Liver (tissue), 9 donors: Measurements from ENCODE around the gene TRPT1. TPM values are rescaled to one million over a fixed set of nuclear protein-coding genes. Genes with fewer than 3 reads are reported as not detected.

Experiments used
- DNase-seq: peaks from one replicate; pipeline ENCODE4 v3.0.0-alpha.2; 2017; ENCODE audit warnings: low spot score
- H3K27ac ChIP-seq, 2 donors: one replicate each; pipeline ENCODE4 v1.7.0; 2013; ENCODE audit warnings: inconsistent platforms in 2 of 2, low read length in 2 of 2, control low read depth in 1 of 2, low read depth in 1 of 2, mild to moderate bottlenecking in 1 of 2
- H3K27me3 ChIP-seq, 4 donors: one replicate each; pipeline versions ENCODE4 v1.6.1 to v1.7.0; 2013; ENCODE audit warnings: low read length in 3 of 4, inconsistent platforms in 1 of 4, mild to moderate bottlenecking in 1 of 4, moderate library complexity in 1 of 4; ENCODE audit not compliant: control insufficient read depth in 4 of 4, insufficient read depth in 4 of 4
- H3K36me3 ChIP-seq, 4 donors: one replicate each; pipeline versions ENCODE4 v1.6.1 to v1.7.0; 2013; ENCODE audit warnings: low read length in 3 of 4, mild to moderate bottlenecking in 3 of 4, low read depth in 1 of 4, moderate library complexity in 1 of 4; ENCODE audit not compliant: control insufficient read depth in 4 of 4, insufficient read depth in 3 of 4
- H3K4me1 ChIP-seq, 4 donors: one replicate each; pipeline versions ENCODE4 v1.6.1 to v1.7.0; 2013; ENCODE audit warnings: low read length in 3 of 4, mild to moderate bottlenecking in 3 of 4, moderate library complexity in 1 of 4; ENCODE audit not compliant: control insufficient read depth in 4 of 4, insufficient read depth in 4 of 4
- H3K4me3 ChIP-seq, 3 donors: one replicate each; pipeline versions ENCODE4 v1.6.1 to v1.7.0; 2013; ENCODE audit warnings: low read length in 3 of 3, control low read depth in 1 of 3, low read depth in 1 of 3, mild to moderate bottlenecking in 1 of 3
- H3K9ac ChIP-seq, 2 donors: one replicate each; pipeline ENCODE4 v1.7.0; 2013; ENCODE audit warnings: low read length in 2 of 2, mild to moderate bottlenecking in 2 of 2, moderate library complexity in 2 of 2, control low read depth in 1 of 2, low read depth in 1 of 2
- H3K9me3 ChIP-seq, 4 donors: one replicate each; pipeline versions ENCODE4 v1.6.1 to v1.7.0; 2013; ENCODE audit warnings: low read length in 3 of 4; ENCODE audit not compliant: control insufficient read depth in 4 of 4
- ATF3 ChIP-seq: IDR thresholded peaks from 2 replicates; pipeline ENCODE4 v1.6.1; 2016; ENCODE audit warnings: antibody characterized with exemption
- EGR1 ChIP-seq, 2 donors: IDR thresholded peaks; 2 replicates each; pipeline ENCODE4 v1.6.1; 2016 to 2018; ENCODE audit warnings: antibody characterized with exemption in 2 of 2, low read depth in 2 of 2
- FOXA1 ChIP-seq: IDR thresholded peaks from 2 replicates; pipeline ENCODE4 v1.6.1; 2016; ENCODE audit warnings: antibody characterized with exemption
- FOXA2 ChIP-seq: IDR thresholded peaks from 2 replicates; pipeline ENCODE4 v1.6.1; 2016; ENCODE audit warnings: antibody characterized with exemption
- GABPA ChIP-seq, 2 donors: IDR thresholded peaks in 1 of 2; conservative IDR thresholded peaks in 1 of 2; 2 replicates each; pipeline ENCODE4 v1.6.1; 2016; ENCODE audit warnings: antibody characterized with exemption in 2 of 2, mild to moderate bottlenecking in 1 of 2, moderate library complexity in 1 of 2
- HNF4A ChIP-seq, 2 donors: conservative IDR thresholded peaks; 2 replicates each; pipeline ENCODE4 v1.6.1; 2016; ENCODE audit warnings: antibody characterized with exemption in 2 of 2, mild to moderate bottlenecking in 2 of 2
- HNF4G ChIP-seq: IDR thresholded peaks from 2 replicates; pipeline ENCODE4 v1.6.1; 2016; ENCODE audit warnings: antibody characterized with exemption
- JUND ChIP-seq, 2 donors: IDR thresholded peaks; 2 replicates each; pipeline ENCODE4 v1.6.1; 2016; ENCODE audit warnings: antibody characterized with exemption in 2 of 2
- MAX ChIP-seq: IDR thresholded peaks from 2 replicates; pipeline ENCODE4 v1.6.1; 2016; ENCODE audit warnings: antibody characterized with exemption
- NR2F2 ChIP-seq: IDR thresholded peaks from 2 replicates; pipeline ENCODE4 v1.6.1; 2016; ENCODE audit warnings: antibody characterized with exemption
- RAD21 ChIP-seq, 2 donors: IDR thresholded peaks; 2 replicates each; pipeline ENCODE4 v1.6.1; 2016; ENCODE audit warnings: antibody characterized with exemption in 2 of 2, mild to moderate bottlenecking in 2 of 2
- REST ChIP-seq: IDR thresholded peaks from 2 replicates; pipeline ENCODE4 v1.6.1; 2016; ENCODE audit warnings: antibody characterized with exemption, mild to moderate bottlenecking
- RXRA ChIP-seq, 2 donors: IDR thresholded peaks; 2 replicates each; pipeline ENCODE4 v1.6.1; 2017 to 2018; ENCODE audit warnings: antibody characterized with exemption in 2 of 2, mild to moderate bottlenecking in 1 of 2
- SP1 ChIP-seq: IDR thresholded peaks from 2 replicates; pipeline ENCODE4 v1.6.1; 2018; ENCODE audit warnings: antibody characterized with exemption, mild to moderate bottlenecking
- TAF1 ChIP-seq: conservative IDR thresholded peaks from 2 replicates; pipeline ENCODE4 v1.6.1; 2016; ENCODE audit warnings: antibody characterized with exemption, mild to moderate bottlenecking
- YY1 ChIP-seq: IDR thresholded peaks from 2 replicates; pipeline ENCODE4 v1.6.1; 2016; ENCODE audit warnings: antibody characterized with exemption, mild to moderate bottlenecking
- WGBS: extraction: QIAGEN DNeasy Blood & Tissue Kit; methylation state at CpG from one replicate; pipeline ENCODE4 v1.1.7; 2013; 5-methylcytosine and 5-hydroxymethylcytosine counted together
- polyA plus RNA-seq, 2 donors: library from polyadenylated mRNA; stranded (reverse) in 1 of 2; unstranded in 1 of 2; fragments of 200-250 nt in 1 of 2; fragments of >200 nt in 1 of 2; fragmentation: Nextera tagmentation in 1 of 2; extraction: Ambion mirVana in 1 of 2; gene quantifications; one replicate each; pipeline versions ENCODE4 v1.2.1 to v1.2.3, GENCODE V29; 2013 to 2015
- total RNA-seq, 2 donors: library from RNA; depleted of rRNA; stranded (reverse); fragments of >200 nt; gene quantifications; one replicate each; pipeline ENCODE4 v1.2.3, GENCODE V29; 2014
- TF ChIP-seq, protein P1 (sequence below): IDR thresholded peaks from 2 replicates; pipeline ENCODE4 v1.6.1; 2016; ENCODE audit warnings: antibody characterized with exemption
- TF ChIP-seq, protein P2 (sequence below): fragments of 150-350 bp; IDR thresholded peaks from 2 replicates; pipeline ENCODE4 v1.5.1; 2017; ENCODE audit warnings: improper control_type of control experiment, low read depth, low read length; ENCODE audit not compliant: missing input control
- donor health status: healthy.
- donor health status: healthy.
- donor health status: healthy.
- donor health status: healthy.
- donor health status: healthy.

TRPT1 gene
- total and polyA plus RNA-seq, 4 donors: 14.0 to 37.8 (median 20.8) TPM

DNA sequence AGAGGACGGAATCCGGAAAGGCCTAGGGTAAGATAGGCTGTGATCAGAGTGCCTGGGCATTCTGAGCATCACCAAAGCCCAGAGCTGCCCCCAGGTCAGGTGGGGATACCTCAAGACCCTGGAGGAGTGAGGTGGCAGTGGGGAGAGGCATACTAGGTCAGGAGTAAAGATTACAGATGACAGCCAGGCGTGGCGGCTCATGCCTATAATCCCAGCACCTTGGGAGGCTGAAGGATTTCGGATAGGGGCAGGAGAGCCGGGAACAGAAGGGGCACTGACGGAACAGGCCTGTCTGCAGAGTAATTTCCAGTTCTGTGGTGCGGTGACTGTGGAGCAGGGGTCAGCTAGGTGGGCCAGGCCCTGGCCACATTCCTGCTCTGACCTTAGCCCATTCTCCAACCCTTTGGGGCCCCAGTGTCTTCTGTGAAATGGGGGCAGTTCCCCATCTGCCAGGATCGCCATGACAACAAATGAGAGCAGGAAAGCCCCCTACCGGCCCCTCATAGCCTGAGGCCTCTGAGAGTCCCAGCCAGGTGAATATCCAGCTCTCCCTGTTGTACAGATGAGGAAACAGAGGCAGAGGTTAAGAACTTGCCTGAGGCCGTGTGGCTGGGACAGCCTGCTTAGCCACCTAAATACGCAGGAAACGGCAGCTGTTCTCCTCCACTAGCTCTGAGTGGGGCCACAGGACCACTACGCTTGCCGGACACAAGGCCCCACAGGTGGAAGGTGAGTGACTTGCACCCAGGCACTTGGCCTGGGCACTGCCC, 49.2 kb upstream of the TRPT1 start:
- peaks cover 0 to 21% (median 7%) of the 10 kb centered on the region in 4 donors for H3K36me3 ChIP-seq

DNA sequence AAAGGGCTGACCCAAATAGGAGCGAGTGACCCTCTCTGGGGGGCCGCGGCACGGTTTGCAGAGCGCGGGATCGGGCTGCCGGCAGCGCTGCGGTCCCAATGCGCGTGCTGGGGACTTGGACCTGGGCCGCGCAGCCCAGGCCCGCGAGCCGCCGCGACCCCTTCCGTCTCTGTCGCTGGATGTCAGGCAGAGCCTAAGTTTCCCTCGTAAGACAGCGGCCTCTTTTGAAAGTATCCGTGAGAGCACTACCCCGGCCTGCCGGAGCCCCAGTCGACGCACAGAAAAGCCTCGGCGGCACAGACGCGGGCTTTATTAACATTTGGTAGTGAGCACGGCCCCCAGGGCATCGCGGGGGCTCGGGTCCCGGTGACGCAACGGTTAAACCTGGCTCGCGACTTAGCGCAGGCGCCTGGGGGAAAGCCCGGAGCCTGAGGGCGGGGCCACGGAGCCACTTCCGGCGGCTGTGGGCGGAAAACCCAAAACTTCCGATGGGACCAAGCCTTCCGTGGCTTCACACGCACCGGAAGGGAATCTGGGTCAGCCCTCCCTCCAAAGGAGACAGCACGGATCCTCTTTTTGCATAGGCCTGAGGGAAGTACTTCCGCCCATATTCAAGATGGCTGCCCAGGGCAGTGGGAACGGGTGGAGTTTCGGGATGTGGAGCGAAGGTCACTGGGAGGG, 43.7 kb upstream of the TRPT1 start:
- Histone ChIP-seq H3K27me3 (no peaks in the 10 kb centered on the region), H3K27ac (peak overlapping the region; percentile 98 to 99), H3K4me3 (peak overlapping the region; percentile 71 to 97 (median 96)), H3K4me1 (peaks cover 11 to 40% (median 27%) of the 10 kb centered on the region in 4 donors), H3K9ac (peak overlapping the region; percentile 64 to 95), H3K36me3 (peaks cover 0 to 7% (median 2%) of the 10 kb centered on the region in 4 donors), H3K9me3 (no peaks in the 10 kb centered on the region)
- DNase-seq: peak; percentile 94
- WGBS: under 1% methylated on average over 58 of the region's 58 CpGs
- TF ChIP-seq MAX (peak; percentile 93), TAF1 (no peak), YY1 (peak; percentile 100), NR2F2 (peak; percentile 93), JUND (IDR thresholded peaks at IDR 0.05) (peak; percentile 34 to 80), HNF4G (no peak), HNF4A (conservative IDR thresholded peaks at IDR 0.05) (peak; percentile 50 to 53), RAD21 (IDR thresholded peaks at IDR 0.05) (peak; percentile 15 to 36), FOXA2 (no peak), EGR1 (IDR thresholded peaks at IDR 0.05; ENCODE audit: low read depth in 2 of 2) (peak; percentile 90 to 91), RXRA (IDR thresholded peaks at IDR 0.05) (peak; percentile 92 to 96), FOXA1 (peak; percentile 72), GABPA (IDR thresholded peaks at IDR 0.05 in 1 of 2, conservative IDR thresholded peaks at IDR 0.05 in 1 of 2) (peak; percentile 97 to 99), ATF3 (peak; percentile 72)
- TF ChIP-seq, protein P1, sequence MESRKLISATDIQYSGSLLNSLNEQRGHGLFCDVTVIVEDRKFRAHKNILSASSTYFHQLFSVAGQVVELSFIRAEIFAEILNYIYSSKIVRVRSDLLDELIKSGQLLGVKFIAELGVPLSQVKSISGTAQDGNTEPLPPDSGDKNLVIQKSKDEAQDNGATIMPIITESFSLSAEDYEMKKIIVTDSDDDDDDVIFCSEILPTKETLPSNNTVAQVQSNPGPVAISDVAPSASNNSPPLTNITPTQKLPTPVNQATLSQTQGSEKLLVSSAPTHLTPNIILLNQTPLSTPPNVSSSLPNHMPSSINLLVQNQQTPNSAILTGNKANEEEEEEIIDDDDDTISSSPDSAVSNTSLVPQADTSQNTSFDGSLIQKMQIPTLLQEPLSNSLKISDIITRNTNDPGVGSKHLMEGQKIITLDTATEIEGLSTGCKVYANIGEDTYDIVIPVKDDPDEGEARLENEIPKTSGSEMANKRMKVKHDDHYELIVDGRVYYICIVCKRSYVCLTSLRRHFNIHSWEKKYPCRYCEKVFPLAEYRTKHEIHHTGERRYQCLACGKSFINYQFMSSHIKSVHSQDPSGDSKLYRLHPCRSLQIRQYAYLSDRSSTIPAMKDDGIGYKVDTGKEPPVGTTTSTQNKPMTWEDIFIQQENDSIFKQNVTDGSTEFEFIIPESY: peak; percentile 93
- TF ChIP-seq, protein P2, sequence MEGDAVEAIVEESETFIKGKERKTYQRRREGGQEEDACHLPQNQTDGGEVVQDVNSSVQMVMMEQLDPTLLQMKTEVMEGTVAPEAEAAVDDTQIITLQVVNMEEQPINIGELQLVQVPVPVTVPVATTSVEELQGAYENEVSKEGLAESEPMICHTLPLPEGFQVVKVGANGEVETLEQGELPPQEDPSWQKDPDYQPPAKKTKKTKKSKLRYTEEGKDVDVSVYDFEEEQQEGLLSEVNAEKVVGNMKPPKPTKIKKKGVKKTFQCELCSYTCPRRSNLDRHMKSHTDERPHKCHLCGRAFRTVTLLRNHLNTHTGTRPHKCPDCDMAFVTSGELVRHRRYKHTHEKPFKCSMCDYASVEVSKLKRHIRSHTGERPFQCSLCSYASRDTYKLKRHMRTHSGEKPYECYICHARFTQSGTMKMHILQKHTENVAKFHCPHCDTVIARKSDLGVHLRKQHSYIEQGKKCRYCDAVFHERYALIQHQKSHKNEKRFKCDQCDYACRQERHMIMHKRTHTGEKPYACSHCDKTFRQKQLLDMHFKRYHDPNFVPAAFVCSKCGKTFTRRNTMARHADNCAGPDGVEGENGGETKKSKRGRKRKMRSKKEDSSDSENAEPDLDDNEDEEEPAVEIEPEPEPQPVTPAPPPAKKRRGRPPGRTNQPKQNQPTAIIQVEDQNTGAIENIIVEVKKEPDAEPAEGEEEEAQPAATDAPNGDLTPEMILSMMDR: no peak

More for the DNA sequence above, 49.2 kb upstream of the TRPT1 start:
- TF ChIP-seq MAX: no peak
- no peak for TF ChIP-seq JUND (IDR thresholded peaks at IDR 0.05)
- TF ChIP-seq REST: no peak
- no peak for TF ChIP-seq NR2F2
- no peak for TF ChIP-seq HNF4A (conservative IDR thresholded peaks at IDR 0.05)
- TF ChIP-seq RAD21 (IDR thresholded peaks at IDR 0.05): no peak
- TF ChIP-seq SP1: no peak
- H3K27ac ChIP-seq: no peak overlapping the region
- H3K4me1 ChIP-seq: peaks cover 6 to 23% (median 13%) of the 10 kb centered on the region in 4 donors
- DNase-seq: no peak
- H3K9me3 ChIP-seq: no peaks in the 10 kb centered on the region
- 95% methylated on average over 15 of the region's 15 CpGs for WGBS
- H3K27me3 ChIP-seq: no peaks in the 10 kb centered on the region
- H3K9ac ChIP-seq: no peak overlapping the region
- H3K4me3 ChIP-seq: no peak overlapping the region
